Hepatocyte (in vitro differentiated cells): ENCODE data around the gene SLC26A4.

Experiments used
- EZH2 ChIP-seq: fragments of 200-600 bp; sonication (generic); IDR thresholded peaks from 2 replicates; pipeline ENCODE4 v1.6.1; 2016; ENCODE audit warnings: antibody characterized with exemption, mild to moderate bottlenecking, borderline replicate concordance
- TF ChIP-seq, protein P1 (sequence below): fragments of 200-600 bp; sonication (generic); IDR thresholded peaks from 2 replicates; pipeline ENCODE4 v1.5.1; 2016; ENCODE audit warnings: antibody characterized with exemption, mild to moderate bottlenecking; ENCODE audit not compliant: poor library complexity

DNA sequence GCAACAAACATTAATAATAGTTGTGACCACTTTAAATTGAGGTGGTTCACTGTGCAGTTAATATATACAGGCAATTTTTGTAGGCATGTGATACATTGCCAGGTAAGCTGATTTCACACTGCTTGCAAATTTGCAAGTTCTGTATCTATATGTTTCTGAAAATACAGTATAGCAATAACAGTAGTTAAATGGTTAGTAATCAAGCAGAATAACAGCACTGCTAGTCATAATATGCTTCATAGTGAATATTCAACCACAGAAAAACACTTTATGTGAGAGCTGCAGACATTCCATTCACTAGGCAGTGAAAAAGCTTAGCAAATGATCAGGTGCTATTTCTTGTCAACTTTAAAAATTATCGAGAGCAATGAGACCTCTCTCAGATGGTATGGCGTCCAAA lies 28.9 kb downstream of the SLC26A4 start:
- TF ChIP-seq, protein P1, sequence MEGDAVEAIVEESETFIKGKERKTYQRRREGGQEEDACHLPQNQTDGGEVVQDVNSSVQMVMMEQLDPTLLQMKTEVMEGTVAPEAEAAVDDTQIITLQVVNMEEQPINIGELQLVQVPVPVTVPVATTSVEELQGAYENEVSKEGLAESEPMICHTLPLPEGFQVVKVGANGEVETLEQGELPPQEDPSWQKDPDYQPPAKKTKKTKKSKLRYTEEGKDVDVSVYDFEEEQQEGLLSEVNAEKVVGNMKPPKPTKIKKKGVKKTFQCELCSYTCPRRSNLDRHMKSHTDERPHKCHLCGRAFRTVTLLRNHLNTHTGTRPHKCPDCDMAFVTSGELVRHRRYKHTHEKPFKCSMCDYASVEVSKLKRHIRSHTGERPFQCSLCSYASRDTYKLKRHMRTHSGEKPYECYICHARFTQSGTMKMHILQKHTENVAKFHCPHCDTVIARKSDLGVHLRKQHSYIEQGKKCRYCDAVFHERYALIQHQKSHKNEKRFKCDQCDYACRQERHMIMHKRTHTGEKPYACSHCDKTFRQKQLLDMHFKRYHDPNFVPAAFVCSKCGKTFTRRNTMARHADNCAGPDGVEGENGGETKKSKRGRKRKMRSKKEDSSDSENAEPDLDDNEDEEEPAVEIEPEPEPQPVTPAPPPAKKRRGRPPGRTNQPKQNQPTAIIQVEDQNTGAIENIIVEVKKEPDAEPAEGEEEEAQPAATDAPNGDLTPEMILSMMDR = no peak
- TF ChIP-seq EZH2 = no peak
